Activated gamma-delta T cell (primary cell): ENCODE results near the gene APOA1.

Experiments
- DNase-seq: peaks from one replicate; lab custom pipeline; 2025; lab: John Stamatoyannopoulos, UW

APOA1 gene

DNA sequence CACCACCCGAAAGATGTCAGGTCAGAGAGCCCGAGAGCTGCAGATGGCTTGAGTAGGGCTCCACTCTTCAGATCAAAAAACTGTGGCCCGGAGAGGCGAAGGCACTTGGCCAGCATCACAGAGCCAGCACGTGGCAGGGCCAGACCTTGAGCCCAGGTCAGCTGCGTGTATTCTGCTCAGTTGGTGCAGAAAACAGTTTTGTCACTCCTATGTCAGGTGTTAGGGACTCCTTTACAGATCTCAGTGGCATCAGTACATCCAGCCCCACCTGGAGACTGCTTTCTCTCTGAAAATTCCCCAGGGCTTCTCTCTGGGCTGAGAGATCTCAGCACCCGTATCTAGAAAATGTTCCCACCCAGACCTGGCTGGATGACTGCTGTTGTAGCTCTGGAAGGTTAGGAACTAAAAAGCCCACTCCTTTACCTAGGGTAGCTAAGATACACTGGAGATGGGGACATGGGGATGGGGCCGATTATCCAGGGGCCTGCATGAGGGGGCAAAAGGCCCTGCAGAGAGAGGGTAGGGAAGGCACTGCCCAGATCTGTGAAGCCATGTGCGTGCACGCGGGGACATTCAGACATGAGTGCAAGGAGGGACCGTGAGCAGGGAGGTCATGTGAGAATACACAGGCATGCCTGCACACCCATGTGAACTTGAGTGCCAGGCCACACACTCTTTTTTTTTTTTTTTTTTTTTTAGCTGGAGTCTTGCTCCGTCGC, 3.4 kb downstream of the APOA1 start:
- no peak for DNase-seq

DNA sequence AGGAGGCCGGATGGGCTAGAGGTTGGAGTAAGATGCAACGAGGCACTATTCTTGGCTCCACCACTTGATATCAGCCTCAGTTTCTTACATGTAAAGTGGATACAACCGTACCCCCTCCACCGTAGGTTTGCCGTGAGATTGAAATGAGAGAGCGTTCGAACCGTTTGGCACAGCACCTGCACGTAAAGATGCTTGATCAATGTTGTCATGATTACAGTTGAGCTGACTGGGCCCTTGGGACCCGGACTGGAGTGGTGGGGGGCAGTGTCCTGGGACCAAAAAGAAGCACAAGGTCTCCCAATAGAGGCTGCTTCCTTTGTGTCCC, 4.0 kb downstream of the APOA1 start:
- DNase-seq: no peak

DNA sequence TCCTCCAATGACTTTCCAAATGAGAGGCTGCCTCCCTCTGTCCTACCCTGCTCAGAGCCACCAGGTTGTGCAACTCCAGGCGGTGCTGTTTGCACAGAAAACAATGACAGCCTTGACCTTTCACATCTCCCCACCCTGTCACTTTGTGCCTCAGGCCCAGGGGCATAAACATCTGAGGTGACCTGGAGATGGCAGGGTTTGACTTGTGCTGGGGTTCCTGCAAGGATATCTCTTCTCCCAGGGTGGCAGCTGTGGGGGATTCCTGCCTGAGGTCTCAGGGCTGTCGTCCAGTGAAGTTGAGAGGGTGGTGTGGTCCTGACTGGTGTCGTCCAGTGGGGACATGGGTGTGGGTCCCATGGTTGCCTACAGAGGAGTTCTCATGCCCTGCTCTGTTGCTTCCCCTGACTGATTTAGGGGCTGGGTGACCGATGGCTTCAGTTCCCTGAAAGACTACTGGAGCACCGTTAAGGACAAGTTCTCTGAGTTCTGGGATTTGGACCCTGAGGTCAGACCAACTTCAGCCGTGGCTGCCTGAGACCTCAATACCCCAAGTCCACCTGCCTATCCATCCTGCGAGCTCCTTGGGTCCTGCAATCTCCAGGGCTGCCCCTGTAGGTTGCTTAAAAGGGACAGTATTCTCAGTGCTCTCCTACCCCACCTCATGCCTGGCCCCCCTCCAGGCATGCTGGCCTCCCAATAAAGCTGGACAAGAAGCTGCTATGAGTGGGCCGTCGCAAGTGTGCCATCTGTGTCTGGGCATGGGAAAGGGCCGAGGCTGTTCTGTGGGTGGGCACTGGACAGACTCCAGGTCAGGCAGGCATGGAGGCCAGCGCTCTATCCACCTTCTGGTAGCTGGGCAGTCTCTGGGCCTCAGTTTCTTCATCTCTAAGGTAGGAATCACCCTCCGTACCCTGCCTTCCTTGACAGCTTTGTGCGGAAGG, 4.8 kb downstream of the APOA1 start:
- no peak for DNase-seq

DNA sequence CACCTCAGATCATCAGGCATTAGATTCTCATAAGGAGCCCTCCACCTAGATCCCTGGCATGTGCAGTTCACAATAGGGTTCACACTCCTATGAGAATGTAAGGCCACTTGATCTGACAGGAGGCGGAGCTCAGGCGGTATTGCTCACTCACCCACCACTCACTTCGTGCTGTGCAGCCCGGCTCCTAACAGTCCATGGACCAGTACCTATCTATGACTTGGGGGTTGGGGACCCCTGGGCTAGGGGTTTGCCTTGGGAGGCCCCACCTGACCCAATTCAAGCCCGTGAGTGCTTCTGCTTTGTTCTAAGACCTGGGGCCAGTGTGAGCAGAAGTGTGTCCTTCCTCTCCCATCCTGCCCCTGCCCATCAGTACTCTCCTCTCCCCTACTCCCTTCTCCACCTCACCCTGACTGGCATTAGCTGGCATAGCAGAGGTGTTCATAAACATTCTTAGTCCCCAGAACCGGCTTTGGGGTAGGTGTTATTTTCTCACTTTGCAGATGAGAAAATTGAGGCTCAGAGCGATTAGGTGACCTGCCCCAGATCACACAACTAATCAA, 5.6 kb downstream of the APOA1 start:
- no peak for DNase-seq

DNA sequence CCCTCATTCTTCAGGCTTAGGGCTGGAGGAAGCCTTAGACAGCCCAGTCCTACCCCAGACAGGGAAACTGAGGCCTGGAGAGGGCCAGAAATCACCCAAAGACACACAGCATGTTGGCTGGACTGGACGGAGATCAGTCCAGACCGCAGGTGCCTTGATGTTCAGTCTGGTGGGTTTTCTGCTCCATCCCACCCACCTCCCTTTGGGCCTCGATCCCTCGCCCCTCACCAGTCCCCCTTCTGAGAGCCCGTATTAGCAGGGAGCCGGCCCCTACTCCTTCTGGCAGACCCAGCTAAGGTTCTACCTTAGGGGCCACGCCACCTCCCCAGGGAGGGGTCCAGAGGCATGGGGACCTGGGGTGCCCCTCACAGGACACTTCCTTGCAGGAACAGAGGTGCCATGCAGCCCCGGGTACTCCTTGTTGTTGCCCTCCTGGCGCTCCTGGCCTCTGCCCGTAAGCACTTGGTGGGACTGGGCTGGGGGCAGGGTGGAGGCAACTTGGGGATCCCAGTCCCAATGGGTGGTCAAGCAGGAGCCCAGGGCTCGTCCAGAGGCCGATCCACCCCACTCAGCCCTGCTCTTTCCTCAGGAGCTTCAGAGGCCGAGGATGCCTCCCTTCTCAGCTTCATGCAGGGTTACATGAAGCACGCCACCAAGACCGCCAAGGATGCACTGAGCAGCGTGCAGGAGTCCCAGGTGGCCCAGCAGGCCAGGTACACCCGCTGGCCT, 7.1 kb downstream of the APOA1 start:
- DNase-seq: no peak

DNA sequence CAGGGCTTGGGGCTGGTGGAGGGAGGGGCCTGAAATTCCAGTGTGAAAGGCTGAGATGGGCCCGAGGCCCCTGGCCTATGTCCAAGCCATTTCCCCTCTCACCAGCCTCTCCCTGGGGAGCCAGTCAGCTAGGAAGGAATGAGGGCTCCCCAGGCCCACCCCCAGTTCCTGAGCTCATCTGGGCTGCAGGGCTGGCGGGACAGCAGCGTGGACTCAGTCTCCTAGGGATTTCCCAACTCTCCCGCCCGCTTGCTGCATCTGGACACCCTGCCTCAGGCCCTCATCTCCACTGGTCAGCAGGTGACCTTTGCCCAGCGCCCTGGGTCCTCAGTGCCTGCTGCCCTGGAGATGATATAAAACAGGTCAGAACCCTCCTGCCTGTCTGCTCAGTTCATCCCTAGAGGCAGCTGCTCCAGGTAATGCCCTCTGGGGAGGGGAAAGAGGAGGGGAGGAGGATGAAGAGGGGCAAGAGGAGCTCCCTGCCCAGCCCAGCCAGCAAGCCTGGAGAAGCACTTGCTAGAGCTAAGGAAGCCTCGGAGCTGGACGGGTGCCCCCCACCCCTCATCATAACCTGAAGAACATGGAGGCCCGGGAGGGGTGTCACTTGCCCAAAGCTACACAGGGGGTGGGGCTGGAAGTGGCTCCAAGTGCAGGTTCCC, 7.8 kb downstream of the APOA1 start, which contains the start of gene APOC3:
APOC3 (plus strand) TSS at position 383 of the 659 bp plus-strand sequence. CDS start 676 bp downstream, outside the sequence.
- no peak for DNase-seq

DNA sequence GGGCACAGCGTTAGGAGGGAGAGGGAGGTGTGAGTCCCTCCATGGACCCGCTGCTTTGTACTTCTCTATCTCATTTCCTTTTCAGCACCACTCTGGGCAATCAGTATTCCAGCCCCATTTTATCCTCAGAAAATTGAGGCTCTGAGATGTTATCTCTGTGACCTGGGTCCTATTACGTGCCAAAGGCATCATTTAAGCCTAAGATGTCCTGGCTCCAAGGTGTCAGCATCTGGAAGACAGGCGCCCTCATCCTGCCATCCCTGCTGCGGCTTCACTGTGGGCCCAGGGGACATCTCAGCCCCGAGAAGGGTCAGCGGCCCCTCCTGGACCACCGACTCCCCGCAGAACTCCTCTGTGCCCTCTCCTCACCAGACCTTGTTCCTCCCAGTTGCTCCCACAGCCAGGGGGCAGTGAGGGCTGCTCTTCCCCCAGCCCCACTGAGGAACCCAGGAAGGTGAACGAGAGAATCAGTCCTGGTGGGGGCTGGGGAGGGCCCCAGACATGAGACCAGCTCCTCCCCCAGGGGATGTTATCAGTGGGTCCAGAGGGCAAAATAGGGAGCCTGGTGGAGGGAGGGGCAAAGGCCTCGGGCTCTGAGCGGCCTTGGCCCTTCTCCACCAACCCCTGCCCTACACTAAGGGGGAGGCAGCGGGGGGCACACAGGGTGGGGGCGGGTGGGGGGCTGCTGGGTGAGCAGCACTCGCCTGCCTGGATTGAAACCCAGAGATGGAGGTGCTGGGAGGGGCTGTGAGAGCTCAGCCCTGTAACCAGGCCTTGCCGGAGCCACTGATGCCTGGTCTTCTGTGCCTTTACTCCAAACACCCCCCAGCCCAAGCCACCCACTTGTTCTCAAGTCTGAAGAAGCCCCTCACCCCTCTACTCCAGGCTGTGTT, 8.5 kb downstream of the APOA1 start:
- DNase-seq: no peak

DNA sequence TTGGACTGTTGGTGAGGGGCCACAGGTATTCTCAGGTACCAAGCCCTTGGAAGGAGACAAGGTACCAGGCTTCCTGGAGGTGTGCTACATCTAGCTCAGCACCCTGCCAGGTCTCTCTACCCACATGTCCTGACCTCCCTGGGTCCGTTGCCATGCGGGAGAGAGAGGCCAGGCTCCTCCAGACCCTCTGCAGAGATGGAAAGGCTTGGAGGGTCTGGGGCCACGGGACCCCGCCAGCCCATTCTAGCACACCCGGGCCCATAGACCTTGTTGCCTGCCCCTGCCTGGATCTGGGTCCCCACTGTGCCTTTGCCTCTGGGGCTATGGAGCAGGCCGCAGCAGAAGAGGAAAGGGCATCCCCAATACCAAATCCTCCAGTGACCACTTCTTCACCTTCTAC, 10.0 kb downstream of the APOA1 start:
- no peak for DNase-seq

DNA sequence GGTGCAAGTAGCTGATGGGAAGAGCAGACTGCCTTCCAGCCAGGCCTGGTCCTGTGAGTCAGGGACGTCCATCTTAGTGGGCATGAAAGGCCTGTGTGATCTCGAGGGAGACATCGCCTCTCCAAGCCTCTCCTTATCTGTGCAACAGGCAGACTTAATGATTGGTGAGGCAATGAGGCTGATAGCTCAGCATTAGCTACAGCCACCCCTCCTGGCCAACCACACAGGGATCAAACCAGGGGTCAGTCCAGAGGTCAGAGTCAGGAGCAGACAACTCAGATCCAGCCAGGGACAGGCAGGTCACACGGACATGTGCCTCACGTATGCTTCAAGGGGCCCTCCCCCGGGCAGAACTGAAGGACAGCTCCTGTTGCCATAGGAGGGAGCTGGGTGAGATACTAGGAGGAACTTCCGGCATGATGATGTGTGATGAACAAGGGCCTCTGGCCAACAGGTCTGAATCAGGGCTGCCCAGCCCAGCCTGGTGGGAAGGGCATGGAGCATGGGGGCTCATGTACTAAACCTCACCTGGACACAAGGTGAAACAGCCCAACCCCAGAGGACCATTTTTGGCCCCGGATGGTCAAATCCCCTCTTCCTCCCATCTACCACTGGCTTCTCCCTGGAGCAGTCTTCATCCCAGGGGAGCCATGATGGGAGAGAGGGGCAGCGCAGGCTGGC, 10.5 kb downstream of the APOA1 start:
- DNase-seq: no peak

DNA sequence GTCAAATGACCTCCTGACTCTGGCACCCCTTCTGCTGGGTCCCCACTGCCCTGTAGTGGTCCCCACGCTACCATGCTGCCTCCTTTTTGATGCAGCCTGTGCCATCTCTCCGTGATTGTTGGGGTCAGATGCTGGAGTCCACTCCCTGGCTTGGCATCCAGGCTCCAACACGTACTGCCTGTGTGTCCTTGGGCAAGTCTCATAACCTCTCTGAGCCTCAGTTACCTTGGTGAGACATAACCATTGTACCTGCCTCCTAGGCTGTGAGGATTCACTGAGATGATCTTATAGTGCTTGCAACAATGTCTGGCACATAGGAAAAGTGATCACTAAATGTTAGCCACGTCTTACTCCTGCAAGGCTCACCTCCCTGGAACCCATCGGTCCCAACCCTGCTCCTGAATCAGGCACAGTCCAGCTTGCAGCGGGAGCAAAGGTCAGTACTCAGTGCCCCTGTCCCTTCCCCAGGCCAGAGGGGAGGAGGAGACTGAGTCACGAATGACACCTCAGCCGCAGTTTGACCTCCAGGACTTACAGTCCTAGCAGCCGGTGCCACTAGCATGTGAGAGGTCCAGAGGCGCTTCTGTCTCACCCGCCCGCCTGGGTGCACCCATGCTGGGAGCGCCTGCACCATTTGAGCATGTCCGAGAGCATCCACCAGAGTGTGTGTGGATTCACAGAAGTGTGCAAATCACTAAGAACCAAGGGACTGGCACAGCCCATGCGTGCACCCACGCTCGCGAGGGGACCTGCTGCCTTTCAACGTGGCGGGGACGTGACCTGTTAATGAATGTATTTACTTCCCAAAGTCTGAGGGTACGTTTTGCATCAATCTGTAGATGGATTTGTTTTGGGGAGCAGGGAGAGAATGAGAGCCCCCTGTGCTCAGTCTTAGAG, 11.3 kb downstream of the APOA1 start:
- DNase-seq: no peak

DNA sequence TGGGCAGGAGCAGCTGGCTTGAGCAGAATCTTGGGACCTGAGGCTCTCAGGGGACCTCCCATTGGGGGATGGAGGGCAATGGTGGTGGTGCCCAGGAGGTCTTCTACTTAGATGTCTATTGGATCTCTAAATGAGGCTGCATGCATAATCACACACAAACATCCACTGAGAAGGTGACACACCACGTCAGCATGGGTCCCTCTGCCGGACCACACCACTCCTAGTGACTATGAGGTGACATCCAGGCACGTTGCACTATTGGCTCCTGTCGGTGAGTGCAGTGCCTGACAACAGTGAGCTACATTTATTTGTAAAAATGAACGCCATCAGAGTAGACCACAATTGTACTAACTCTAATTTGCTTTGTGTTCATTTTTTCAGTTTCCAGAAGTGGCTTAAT, 12.0 kb downstream of the APOA1 start:
- DNase-seq: no peak

DNA sequence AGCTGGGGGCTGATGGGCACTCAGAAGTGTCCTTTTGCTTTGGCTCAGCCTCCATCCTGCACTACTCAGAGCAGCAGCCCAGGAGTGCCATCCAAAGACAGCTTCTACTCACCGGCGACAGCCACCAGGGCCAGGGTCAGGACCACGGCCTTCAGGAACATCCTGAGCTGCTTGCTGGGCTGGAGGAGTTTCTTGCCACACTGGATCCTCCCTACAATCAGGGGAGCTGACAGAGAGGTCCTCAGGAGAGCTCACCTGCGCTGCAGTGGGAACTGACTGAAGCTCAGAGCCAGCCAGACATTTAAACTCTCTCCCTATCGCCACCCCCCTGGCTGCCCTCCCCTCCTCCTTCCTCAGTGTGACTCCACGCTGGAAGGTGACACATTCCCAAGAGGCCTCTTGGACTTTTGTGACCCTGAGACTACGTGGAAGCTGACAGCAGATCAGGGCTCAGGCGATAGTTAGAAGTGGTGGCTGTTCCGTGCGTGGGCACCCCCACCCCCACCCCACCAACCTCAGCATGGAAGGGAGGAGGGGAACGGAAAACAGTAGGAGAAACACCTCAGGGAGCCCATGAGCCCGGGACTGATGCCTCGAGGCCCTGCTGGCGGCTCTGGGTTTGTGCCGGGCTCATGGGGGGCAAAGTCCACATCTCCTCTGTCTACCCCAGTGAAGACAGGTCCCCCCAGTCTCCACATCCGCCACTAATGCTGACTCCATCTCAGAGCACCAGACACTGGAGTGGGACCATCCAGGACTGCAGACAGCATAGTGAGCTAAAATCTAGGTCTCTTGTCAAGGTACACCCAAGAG, 14.2 kb downstream of the APOA1 start, which contains the start of gene APOA4:
APOA4 (minus strand) TSS at position 274 of the 813 bp plus-strand sequence; CDS start at position 161, 113 bp downstream.
- no peak for DNase-seq

DNA sequence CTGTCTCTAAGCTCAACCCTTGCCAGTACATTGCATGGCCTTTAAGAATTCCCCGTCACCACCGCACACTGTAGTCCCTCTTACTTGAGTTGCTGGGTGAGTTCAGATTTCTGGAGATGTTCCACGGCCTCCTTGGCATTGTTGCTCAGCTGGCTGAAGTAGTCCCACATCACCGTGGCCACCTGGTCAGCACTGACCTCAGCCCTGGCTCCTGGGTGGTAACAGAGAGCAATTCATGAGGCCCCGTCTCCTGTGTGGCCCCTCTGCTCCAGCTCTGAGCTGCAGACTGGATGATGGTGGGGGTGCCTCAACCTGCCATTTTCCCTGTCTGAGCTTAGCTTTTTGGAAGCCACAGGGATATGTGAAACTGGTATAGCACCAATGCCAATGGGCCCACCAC, 14.8 kb downstream of the APOA1 start:
- no peak for DNase-seq

DNA sequence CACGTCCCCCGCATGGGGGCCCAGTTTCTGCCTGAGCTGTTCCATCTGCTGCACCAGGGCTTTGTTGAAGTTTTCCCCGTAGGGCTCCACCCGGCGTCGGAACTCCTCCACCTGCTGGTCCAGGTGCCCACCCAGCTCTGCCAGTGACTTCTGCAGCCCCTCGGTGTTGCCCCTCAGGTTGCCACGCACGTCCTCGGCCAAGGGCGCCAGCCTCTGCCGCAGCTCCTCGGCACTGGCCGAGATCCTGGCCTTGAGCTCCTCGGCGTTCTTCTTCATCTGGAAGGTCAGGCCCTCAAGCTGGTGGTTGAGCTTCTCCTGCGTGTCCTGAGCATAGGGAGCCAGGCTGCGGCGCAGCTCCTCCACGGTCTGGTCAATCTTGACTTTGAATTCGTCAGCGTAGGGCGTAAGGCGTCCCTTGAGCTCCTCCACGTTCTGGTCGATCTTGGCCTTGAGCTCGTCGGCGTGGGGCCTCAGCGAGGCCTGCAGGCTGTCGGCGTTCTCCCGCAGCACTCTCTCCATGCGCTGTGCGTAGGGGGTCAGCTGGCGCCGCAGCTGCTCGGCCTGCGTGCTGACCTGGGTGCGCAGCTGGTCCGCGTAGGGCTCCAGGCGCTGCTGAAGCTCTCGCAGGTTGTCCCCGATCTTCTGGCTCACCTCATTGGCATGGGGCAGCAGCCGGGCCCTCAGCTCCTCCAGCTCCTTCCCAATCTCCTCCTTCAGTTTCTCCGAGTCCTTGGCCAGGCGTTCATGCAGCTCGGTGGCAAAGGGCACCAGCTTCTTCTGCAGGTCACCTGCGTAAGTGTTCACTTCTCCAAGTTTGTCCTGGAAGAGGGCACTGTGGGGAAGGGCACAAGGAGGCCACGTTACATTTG, 16.1 kb downstream of the APOA1 start:
- DNase-seq: no peak

DNA sequence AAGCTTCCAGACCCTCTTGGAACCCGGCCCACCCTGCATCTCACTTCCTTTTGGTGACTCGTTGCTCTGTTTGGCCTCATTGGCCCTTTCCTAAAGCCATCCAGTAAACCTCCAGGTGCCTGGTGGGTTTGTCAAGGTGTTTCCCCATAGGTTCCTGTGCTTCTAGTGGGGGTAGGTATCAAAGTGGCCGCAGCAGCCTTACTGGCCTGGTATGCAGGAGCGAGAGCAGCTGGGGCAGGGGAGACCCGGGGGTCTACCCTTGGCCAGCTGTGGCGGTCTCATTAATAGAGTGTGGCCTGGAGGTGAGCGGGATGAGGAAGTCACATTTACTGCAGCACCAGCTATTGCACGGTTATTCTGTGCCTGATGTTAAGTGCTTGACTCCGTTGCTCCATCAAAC, 18.4 kb downstream of the APOA1 start:
- no peak for DNase-seq

DNA sequence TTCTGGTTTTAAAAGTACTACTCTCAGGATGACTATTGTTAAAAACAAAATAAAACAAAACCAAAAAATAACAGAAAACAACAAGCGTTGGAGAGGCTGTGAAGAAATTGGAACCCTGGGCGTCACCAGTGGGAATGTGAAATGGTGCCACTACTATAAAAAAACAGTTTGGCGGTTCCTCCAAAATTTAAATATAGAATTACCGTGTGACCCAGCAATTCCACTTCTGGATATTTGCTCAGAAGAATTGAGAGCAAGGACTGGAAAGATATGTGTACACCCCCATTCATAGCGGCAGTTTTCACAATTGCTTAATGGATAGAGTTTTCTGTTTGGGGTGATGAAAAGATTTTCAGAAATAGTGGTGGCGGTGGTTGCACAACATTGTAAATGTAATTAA, 22.9 kb downstream of the APOA1 start:
- DNase-seq: no peak
